SK-N-SH (cell line): ENCODE measurements around the gene TSC2.

Source experiments
- CTCF ChIP-seq: fragments of 200-600 bp; sonication (generic); IDR thresholded peaks from 2 replicates; pipeline ENCODE4 v1.6.1; 2017; ENCODE audit warnings: antibody characterized with exemption, mild to moderate bottlenecking, moderate library complexity
- EP300 ChIP-seq, 2 experiments: IDR thresholded peaks; 2 replicates each; pipeline versions ENCODE4 v1.4.0 to v1.6.1; 2012; ENCODE audit warnings: borderline replicate concordance in 1 of 2, low read depth in 1 of 2, low read length in 1 of 2
- SMC3 ChIP-seq: IDR thresholded peaks from 2 replicates; pipeline ENCODE4 v1.6.1; 2012; ENCODE audit warnings: low read depth, low read length, improper control_type of control experiment
- YY1 ChIP-seq: IDR thresholded peaks from 2 replicates; pipeline ENCODE4 v1.4.0; 2012; ENCODE audit warnings: low read depth, mild to moderate bottlenecking

- no peak for TF ChIP-seq CTCF
- TF ChIP-seq EP300 (IDR thresholded peaks at IDR 0.05; ENCODE audit: borderline replicate concordance in 1 of 2, low read depth in 1 of 2, low read length in 1 of 2) = no peak
- TF ChIP-seq YY1 = no peak
- no peak for TF ChIP-seq SMC3
These were observed 6.8 kb upstream of the TSC2 start for GRCh38 chr16:2040787-2041522.
